KMS-11 (cell line): ENCODE results near the gene SLC24A4.

Source experiments
- H2AFZ ChIP-seq: fragments of 200-600 bp; sonication (generic); 2 replicates; pipeline ENCODE4 v1.6.1; 2016; ENCODE audit warnings: antibody characterized with exemption, mixed run types, low read depth
- H3K27ac ChIP-seq: fragments of 200-600 bp; sonication (generic); 2 replicates; pipeline ENCODE4 v1.6.1; 2016; ENCODE audit warnings: mild to moderate bottlenecking, mixed run types
- H3K27me3 ChIP-seq: fragments of 200-600 bp; sonication (generic); 2 replicates; pipeline ENCODE4 v1.6.1; 2017; ENCODE audit warnings: mild to moderate bottlenecking, low read depth, mixed run types, moderate library complexity; ENCODE audit not compliant: insufficient read depth
- H3K36me3 ChIP-seq: fragments of 200-600 bp; sonication (generic); 2 replicates; pipeline ENCODE4 v1.6.1; 2017; ENCODE audit warnings: mild to moderate bottlenecking, mixed run types; ENCODE audit not compliant: insufficient read depth
- H3K4me1 ChIP-seq: fragments of 200-600 bp; sonication (generic); 2 replicates; pipeline ENCODE4 v1.6.1; 2016; ENCODE audit warnings: mild to moderate bottlenecking, low read depth, mixed run types; ENCODE audit not compliant: poor library complexity, severe bottlenecking
- H3K4me2 ChIP-seq: fragments of 200-600 bp; sonication (generic); 2 replicates; pipeline ENCODE4 v1.7.0; 2016; ENCODE audit warnings: mild to moderate bottlenecking, mixed run types
- H3K4me3 ChIP-seq: fragments of 200-600 bp; sonication (generic); IDR thresholded peaks from 2 replicates; pipeline ENCODE4 v1.6.1; 2017; ENCODE audit warnings: low read depth, low read length, mixed read lengths; ENCODE audit not compliant: insufficient read depth
- H3K79me2 ChIP-seq: fragments of 200-600 bp; sonication (generic); 2 replicates; pipeline ENCODE4 v1.6.1; 2016; ENCODE audit warnings: low read depth, mixed run types; ENCODE audit not compliant: insufficient read depth
- H3K9ac ChIP-seq: fragments of 200-600 bp; sonication (generic); 2 replicates; pipeline ENCODE4 v1.6.1; 2016; ENCODE audit warnings: mild to moderate bottlenecking, mixed run types
- H4K20me1 ChIP-seq: fragments of 200-600 bp; sonication (generic); 2 replicates; pipeline ENCODE4 v1.6.1; 2016; ENCODE audit warnings: mild to moderate bottlenecking, mixed run types; ENCODE audit not compliant: insufficient read depth
- CTCF ChIP-seq: fragments of 200-600 bp; sonication (generic); conservative IDR thresholded peaks from 2 replicates; pipeline ENCODE4 v1.6.1; 2017; ENCODE audit warnings: low read depth, mild to moderate bottlenecking, antibody characterized with exemption, low read length, moderate library complexity, mixed read lengths

Gene SLC24A4

GRCh38 chr14:92366237-92366636 lies 43.3 kb downstream of the SLC24A4 start:
- Histone ChIP-seq H4K20me1 (no peaks in the 10 kb centered on the region), H3K9ac (no peak overlapping the region), H3K4me2 (no peak overlapping the region), H3K36me3 (no peaks in the 10 kb centered on the region), H3K4me3 (no peak overlapping the region), H3K27ac (no peak overlapping the region), H3K79me2 (no peaks in the 10 kb centered on the region), H3K27me3 (no peaks in the 10 kb centered on the region), H2AFZ (no peak overlapping the region), H3K4me1 (no peaks in the 10 kb centered on the region)
- TF ChIP-seq CTCF = no peak

GRCh38 chr14:92368001-92368400 lies 45.0 kb downstream of the SLC24A4 start:
- no peak for TF ChIP-seq CTCF
- Histone ChIP-seq H3K36me3 (no peaks in the 10 kb centered on the region), H3K27ac (no peak overlapping the region), H3K4me1 (no peaks in the 10 kb centered on the region), H2AFZ (no peak overlapping the region), H3K4me3 (no peak overlapping the region), H3K9ac (no peak overlapping the region), H4K20me1 (no peaks in the 10 kb centered on the region), H3K4me2 (no peak overlapping the region), H3K79me2 (no peaks in the 10 kb centered on the region), H3K27me3 (no peaks in the 10 kb centered on the region)

GRCh38 chr14:92369097-92369496 lies 46.1 kb downstream of the SLC24A4 start:
- no peak overlapping the region for H3K4me3 ChIP-seq
- no peak overlapping the region for H3K27ac ChIP-seq
- no peak for TF ChIP-seq CTCF
- no peak overlapping the region for H2AFZ ChIP-seq
- H3K9ac ChIP-seq = no peak overlapping the region
- H3K27me3 ChIP-seq = no peaks in the 10 kb centered on the region
- no peaks in the 10 kb centered on the region for H3K79me2 ChIP-seq
- no peaks in the 10 kb centered on the region for H3K36me3 ChIP-seq
- no peak overlapping the region for H3K4me2 ChIP-seq
- no peaks in the 10 kb centered on the region for H3K4me1 ChIP-seq
- no peaks in the 10 kb centered on the region for H4K20me1 ChIP-seq

GRCh38 chr14:92372230-92372629 lies 49.3 kb downstream of the SLC24A4 start:
- H3K9ac ChIP-seq = no peak overlapping the region
- no peaks in the 10 kb centered on the region for H3K36me3 ChIP-seq
- no peak overlapping the region for H3K4me2 ChIP-seq
- H3K27me3 ChIP-seq = no peaks in the 10 kb centered on the region
- H2AFZ ChIP-seq = no peak overlapping the region
- no peaks in the 10 kb centered on the region for H4K20me1 ChIP-seq
- TF ChIP-seq CTCF = no peak
- H3K79me2 ChIP-seq = no peaks in the 10 kb centered on the region
- no peaks in the 10 kb centered on the region for H3K4me1 ChIP-seq
- no peak overlapping the region for H3K27ac ChIP-seq
- no peak overlapping the region for H3K4me3 ChIP-seq

- Histone ChIP-seq H3K4me2 (no peak overlapping the region), H3K27me3 (no peaks in the 10 kb centered on the region), H4K20me1 (no peaks in the 10 kb centered on the region), H3K36me3 (no peaks in the 10 kb centered on the region), H3K4me3 (no peak overlapping the region), H3K4me1 (no peaks in the 10 kb centered on the region), H3K9ac (no peak overlapping the region), H3K27ac (no peak overlapping the region), H2AFZ (no peak overlapping the region), H3K79me2 (no peaks in the 10 kb centered on the region)
- no peak for TF ChIP-seq CTCF
Measured at GRCh38 chr14:92373336-92373735, 50.4 kb downstream of the SLC24A4 start.
